Tibial nerve (tissue), 4 donors: ENCODE data around the gene ST3GAL3. TPM values are rescaled to one million over a fixed set of nuclear protein-coding genes. Genes with fewer than 3 reads are reported as not detected.

ENCODE experiments used
- DNase-seq, 2 donors: peaks; one replicate each; pipeline ENCODE4 v3.0.0-alpha.2; 2019; ENCODE audit warnings: low spot score in 2 of 2
- H3K27ac ChIP-seq, 4 donors: fragments of 200-600 bp; sonication (generic) in 3 of 4; one replicate each; pipeline ENCODE4 v1.5.1; 2017 to 2019; ENCODE audit warnings: mild to moderate bottlenecking in 1 of 4
- H3K27me3 ChIP-seq, 2 donors: fragments of 200-600 bp; sonication (generic) in 1 of 2; one replicate each; pipeline versions ENCODE4 v1.5.1 to v1.6.0; 2017 to 2019
- H3K36me3 ChIP-seq, 3 donors: fragments of 200-600 bp; sonication (generic); one replicate each; pipeline ENCODE4 v1.5.1; 2018 to 2019
- H3K4me1 ChIP-seq, 4 donors: fragments of 200-600 bp; sonication (generic) in 3 of 4; one replicate each; pipeline ENCODE4 v1.5.1; 2017 to 2019
- H3K4me3 ChIP-seq, 4 donors: fragments of 200-600 bp; sonication (generic) in 3 of 4; one replicate each; pipeline ENCODE4 v1.5.1; 2017 to 2019; ENCODE audit warnings: mild to moderate bottlenecking in 1 of 4, moderate library complexity in 1 of 4
- H3K9me3 ChIP-seq, 4 donors: fragments of 200-600 bp; sonication (generic) in 3 of 4; one replicate each; pipeline ENCODE4 v1.5.1; 2017 to 2019
- EP300 ChIP-seq, 2 donors: sonication (generic); formaldehyde crosslinking; IDR thresholded peaks; one replicate each; pipeline ENCODE4 v1.6.1; 2017; ENCODE audit warnings: antibody characterized with exemption in 2 of 2, mild to moderate bottlenecking in 1 of 2
- POLR2A ChIP-seq, 2 donors: fragments of 450-650 bp; IDR thresholded peaks; one replicate each; pipeline ENCODE4 v1.6.1; 2017; ENCODE audit warnings: antibody characterized with exemption in 2 of 2, mild to moderate bottlenecking in 2 of 2, moderate library complexity in 2 of 2
- WGBS, 2 donors: methylation state at CpG; one replicate each; pipeline ENCODE4 v1.1.5; 2018; 5-methylcytosine and 5-hydroxymethylcytosine counted together
- total RNA-seq, 4 donors: library from RNA; depleted of rRNA; stranded (reverse); fragments of >200 nt; gene quantifications; one replicate each; pipeline ENCODE4 v1.1.0, GENCODE V29; 2016
- TF ChIP-seq, protein P1 (sequence below), 5 experiments: fragments of 200-600 bp in 3 of 5; fragments of 450-650 bp in 2 of 5; sonication (generic) in 3 of 5; IDR thresholded peaks; one replicate each; pipeline ENCODE4 v1.5.1; 2016 to 2019; ENCODE audit warnings: antibody characterized with exemption in 5 of 5, mild to moderate bottlenecking in 3 of 5, moderate library complexity in 2 of 5

Gene ST3GAL3
- total RNA-seq, 4 donors from 2014 or later, result 20.7 to 27.0 (median 24.1) TPM

DNA sequence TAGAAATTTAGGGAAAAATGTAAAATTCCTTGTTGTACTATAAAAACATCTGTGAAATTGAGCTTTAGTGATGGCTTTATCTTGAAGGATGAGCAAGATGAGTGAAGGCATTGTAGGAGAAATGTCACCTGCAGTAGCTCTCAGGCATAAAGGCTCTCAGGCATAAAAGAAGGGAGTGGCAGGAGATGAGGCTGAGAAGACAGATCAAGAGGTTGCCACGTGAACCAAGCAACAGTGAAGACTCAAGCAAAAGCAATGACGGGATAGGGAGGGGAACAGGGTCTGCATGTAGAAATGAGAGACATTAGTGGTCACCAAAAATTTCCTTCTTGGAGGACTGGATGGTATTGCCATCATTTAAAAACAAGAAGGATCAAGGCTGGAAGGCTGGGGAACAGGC is 98.8 kb downstream of the ST3GAL3 start:
- peaks cover 0 to 9% (median 0%) of the 10 kb centered on the region in 4 donors for H3K9me3 ChIP-seq
- no peak for DNase-seq
- 93 to 99% methylated on average over 2 of the region's 2 CpGs for WGBS, 2 donors
- H3K4me3 ChIP-seq, result no peak overlapping the region
- H3K27ac ChIP-seq, result no peak overlapping the region
- peaks cover 0 to 21% (median 0%) of the 10 kb centered on the region in 3 donors for H3K36me3 ChIP-seq
- H3K4me1 ChIP-seq, result no peaks in the 10 kb centered on the region
- H3K27me3 ChIP-seq, result no peaks in the 10 kb centered on the region
- TF ChIP-seq POLR2A (IDR thresholded peaks at IDR 0.05) (no peak), EP300 (IDR thresholded peaks at IDR 0.05) (no peak)
- TF ChIP-seq, protein P1, sequence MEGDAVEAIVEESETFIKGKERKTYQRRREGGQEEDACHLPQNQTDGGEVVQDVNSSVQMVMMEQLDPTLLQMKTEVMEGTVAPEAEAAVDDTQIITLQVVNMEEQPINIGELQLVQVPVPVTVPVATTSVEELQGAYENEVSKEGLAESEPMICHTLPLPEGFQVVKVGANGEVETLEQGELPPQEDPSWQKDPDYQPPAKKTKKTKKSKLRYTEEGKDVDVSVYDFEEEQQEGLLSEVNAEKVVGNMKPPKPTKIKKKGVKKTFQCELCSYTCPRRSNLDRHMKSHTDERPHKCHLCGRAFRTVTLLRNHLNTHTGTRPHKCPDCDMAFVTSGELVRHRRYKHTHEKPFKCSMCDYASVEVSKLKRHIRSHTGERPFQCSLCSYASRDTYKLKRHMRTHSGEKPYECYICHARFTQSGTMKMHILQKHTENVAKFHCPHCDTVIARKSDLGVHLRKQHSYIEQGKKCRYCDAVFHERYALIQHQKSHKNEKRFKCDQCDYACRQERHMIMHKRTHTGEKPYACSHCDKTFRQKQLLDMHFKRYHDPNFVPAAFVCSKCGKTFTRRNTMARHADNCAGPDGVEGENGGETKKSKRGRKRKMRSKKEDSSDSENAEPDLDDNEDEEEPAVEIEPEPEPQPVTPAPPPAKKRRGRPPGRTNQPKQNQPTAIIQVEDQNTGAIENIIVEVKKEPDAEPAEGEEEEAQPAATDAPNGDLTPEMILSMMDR (IDR thresholded peaks at IDR 0.05), result no peak

DNA sequence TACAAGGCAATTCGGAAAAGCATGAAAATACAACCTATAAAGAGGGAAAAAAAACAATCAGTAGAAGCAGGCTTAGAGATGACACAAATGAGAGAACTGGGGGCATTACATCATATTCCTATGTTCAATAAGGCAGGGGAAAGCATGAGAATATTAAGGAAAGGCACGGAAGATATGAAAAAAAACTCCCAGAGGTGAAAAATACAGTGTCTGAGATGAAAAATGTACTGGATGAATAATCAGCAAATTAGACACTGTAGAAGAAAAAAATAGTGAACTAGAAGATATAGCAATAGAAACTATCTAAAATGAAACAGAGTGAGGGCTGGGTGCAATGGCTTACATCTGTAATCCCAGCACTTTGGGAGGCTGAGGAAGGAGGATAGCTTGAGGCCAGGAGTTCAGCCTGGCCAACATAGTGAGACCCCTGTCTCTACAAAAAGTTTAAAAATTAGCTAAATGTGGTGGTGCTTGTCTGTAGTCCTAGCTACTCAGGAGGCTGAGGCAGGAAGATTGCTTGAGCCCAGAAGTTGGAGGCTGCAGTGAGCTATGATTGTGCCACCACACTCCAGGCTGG is 101.8 kb downstream of the ST3GAL3 start:
- 99 to 100% methylated on average over 2 of the region's 2 CpGs for WGBS, 2 donors
- H3K4me3 ChIP-seq, result no peak overlapping the region
- H3K4me1 ChIP-seq, result peaks cover 0 to 6% (median 0%) of the 10 kb centered on the region in 4 donors
- H3K36me3 ChIP-seq, result peaks cover 0 to 25% (median 0%) of the 10 kb centered on the region in 3 donors
- no peak overlapping the region for H3K27ac ChIP-seq
- H3K9me3 ChIP-seq, result peaks cover 0 to 9% (median 0%) of the 10 kb centered on the region in 4 donors
- H3K27me3 ChIP-seq, result no peaks in the 10 kb centered on the region
- DNase-seq, result no peak
- TF ChIP-seq POLR2A (IDR thresholded peaks at IDR 0.05) (no peak), EP300 (IDR thresholded peaks at IDR 0.05) (no peak)
- TF ChIP-seq, protein P1 (IDR thresholded peaks at IDR 0.05), result no peak

DNA sequence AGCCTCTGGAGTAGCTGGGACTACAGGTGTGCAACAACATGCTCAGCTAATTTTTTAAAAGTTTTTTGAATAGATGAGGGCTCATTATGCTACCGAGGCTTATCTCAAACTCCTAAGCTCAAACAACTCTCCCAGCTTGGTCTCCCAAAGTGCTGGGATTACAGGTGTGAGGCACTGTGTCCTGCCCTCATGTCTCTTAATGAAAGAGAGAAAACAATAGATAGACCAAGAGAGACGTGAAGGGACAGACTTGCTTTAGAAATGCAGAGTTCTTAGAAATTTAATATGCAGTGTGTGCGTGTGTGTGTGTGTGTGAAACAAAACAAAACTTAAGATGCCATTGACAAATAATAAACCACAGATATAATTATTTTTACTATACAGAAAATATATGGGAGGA is 105.2 kb downstream of the ST3GAL3 start:
- Histone ChIP-seq H3K36me3 (peaks cover 0 to 58% (median 0%) of the 10 kb centered on the region in 3 donors), H3K4me1 (peaks cover 0 to 6% (median 0%) of the 10 kb centered on the region in 4 donors), H3K4me3 (no peak overlapping the region), H3K9me3 (peaks cover 0 to 11% (median 0%) of the 10 kb centered on the region in 4 donors), H3K27ac (no peak overlapping the region), H3K27me3 (no peaks in the 10 kb centered on the region)
- no peak for DNase-seq
- TF ChIP-seq EP300 (IDR thresholded peaks at IDR 0.05), result no peak
- TF ChIP-seq POLR2A (IDR thresholded peaks at IDR 0.05), result no peak
- TF ChIP-seq, protein P1 (IDR thresholded peaks at IDR 0.05), result no peak
- WGBS, 2 donors, result 72 to 75% methylated on average over 3 of the region's 3 CpGs

DNA sequence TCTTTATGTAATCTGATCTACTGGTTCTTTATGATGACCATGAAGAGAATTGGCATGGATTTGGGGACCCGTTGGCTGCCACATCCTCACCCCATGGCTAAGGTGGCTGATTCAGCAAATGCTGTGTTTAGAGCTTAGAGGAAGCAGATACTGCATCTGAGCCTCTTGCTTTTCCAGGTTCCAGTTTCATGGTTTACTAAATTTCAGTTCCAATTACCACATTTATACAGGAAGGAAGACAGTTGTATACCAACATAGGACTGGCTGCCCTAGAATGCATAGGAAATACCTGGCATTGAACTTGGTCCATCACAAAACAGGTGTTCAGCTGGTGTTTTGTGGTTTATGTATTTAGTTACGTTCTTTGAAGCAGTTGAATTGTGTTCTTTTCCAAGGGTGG is 107.1 kb downstream of the ST3GAL3 start:
- Histone ChIP-seq H3K4me3 (no peak overlapping the region), H3K27ac (no peak overlapping the region), H3K9me3 (peaks cover 0 to 20% (median 2%) of the 10 kb centered on the region in 4 donors), H3K27me3 (no peaks in the 10 kb centered on the region), H3K4me1 (peaks cover 0 to 6% (median 0%) of the 10 kb centered on the region in 4 donors), H3K36me3 (peaks cover 0 to 65% (median 0%) of the 10 kb centered on the region in 3 donors)
- WGBS, 2 donors, result 86 to 91% methylated on average over 2 of the region's 2 CpGs
- DNase-seq, result no peak
- TF ChIP-seq EP300 (IDR thresholded peaks at IDR 0.05), result no peak
- no peak for TF ChIP-seq POLR2A (IDR thresholded peaks at IDR 0.05)
- TF ChIP-seq, protein P1 (IDR thresholded peaks at IDR 0.05), result no peak

DNA sequence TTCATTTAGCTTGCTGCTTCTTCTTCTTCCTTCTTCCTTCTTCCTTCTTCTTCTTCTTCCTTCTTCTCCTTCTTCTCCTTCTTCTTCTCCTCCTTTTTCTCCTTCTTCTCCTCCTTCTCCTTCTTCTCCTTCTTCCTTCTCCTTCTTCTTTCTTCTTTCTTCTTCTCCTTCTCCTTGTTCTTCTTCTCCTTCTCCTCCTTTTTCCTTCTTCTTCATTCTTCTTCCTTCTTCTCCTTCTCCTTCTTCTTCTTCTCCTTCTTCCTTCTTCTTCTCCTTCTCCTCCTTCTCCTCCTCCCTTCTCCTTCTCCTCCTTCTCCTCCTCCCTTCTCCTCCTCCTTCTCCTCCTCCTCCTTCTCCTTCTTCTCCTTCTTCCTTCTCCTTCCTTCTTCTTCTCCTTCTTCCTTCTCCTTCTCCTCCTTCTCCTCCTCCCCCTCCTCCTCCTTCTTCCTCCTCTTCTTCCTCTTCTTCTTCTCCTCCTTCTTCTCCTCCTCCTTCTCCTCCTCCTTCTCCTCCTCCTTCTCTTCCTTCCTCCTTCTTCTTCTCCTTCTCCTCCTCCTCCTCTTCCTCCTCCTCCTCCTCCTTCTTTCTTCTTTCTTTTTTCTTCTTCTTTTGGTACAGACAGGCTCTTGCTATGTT is 110.1 kb downstream of the ST3GAL3 start:
- no peak for DNase-seq
- Histone ChIP-seq H3K27me3 (no peaks in the 10 kb centered on the region), H3K36me3 (peaks cover 0 to 56% (median 0%) of the 10 kb centered on the region in 3 donors), H3K4me3 (no peak overlapping the region), H3K4me1 (peaks cover 0 to 15% (median 0%) of the 10 kb centered on the region in 4 donors), H3K9me3 (peaks cover 0 to 21% (median 2%) of the 10 kb centered on the region in 4 donors), H3K27ac (no peak overlapping the region)
- TF ChIP-seq EP300 (IDR thresholded peaks at IDR 0.05) (no peak), POLR2A (IDR thresholded peaks at IDR 0.05) (no peak)
- TF ChIP-seq, protein P1 (IDR thresholded peaks at IDR 0.05), result no peak
